LNCaP clone FGC (cell line): ENCODE results near the gene SEBOX.

Experiments
- DNase-seq: peaks from one replicate; pipeline ENCODE4 v3.0.0-alpha.2; 2011; ENCODE audit warnings: low read depth
- H3K4me3 ChIP-seq: 2 replicates; pipeline ENCODE4 v1.5.1; 2011; ENCODE audit warnings: mild to moderate bottlenecking, low read depth, low read length, control low read depth
- TF ChIP-seq, protein P1 (sequence below): IDR thresholded peaks from 2 replicates; pipeline ENCODE4 v1.5.1; 2012; ENCODE audit warnings: mild to moderate bottlenecking; ENCODE audit not compliant: control insufficient read depth, insufficient read depth; ENCODE audit errors: extremely low read depth

The SEBOX gene

DNA sequence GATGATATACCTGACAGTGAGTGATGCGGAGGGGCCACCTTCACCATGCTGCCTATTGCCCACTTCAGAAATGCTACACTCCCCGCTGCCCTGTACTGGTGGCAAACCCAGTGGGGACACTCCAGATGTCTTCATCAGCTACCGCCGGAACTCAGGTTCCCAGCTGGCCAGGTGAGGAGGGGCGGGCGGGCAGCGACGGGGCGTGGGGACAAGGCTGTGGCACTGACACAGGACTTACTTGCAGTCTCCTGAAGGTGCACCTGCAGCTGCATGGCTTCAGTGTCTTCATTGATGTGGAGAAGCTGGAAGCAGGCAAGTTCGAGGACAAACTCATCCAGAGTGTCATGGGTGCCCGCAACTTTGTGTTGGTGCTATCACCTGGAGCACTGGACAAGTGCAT, 23.1 kb upstream of the SEBOX start:
- H3K4me3 ChIP-seq = no peak overlapping the region
- TF ChIP-seq, protein P1, sequence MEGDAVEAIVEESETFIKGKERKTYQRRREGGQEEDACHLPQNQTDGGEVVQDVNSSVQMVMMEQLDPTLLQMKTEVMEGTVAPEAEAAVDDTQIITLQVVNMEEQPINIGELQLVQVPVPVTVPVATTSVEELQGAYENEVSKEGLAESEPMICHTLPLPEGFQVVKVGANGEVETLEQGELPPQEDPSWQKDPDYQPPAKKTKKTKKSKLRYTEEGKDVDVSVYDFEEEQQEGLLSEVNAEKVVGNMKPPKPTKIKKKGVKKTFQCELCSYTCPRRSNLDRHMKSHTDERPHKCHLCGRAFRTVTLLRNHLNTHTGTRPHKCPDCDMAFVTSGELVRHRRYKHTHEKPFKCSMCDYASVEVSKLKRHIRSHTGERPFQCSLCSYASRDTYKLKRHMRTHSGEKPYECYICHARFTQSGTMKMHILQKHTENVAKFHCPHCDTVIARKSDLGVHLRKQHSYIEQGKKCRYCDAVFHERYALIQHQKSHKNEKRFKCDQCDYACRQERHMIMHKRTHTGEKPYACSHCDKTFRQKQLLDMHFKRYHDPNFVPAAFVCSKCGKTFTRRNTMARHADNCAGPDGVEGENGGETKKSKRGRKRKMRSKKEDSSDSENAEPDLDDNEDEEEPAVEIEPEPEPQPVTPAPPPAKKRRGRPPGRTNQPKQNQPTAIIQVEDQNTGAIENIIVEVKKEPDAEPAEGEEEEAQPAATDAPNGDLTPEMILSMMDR = no peak
- DNase-seq = no peak

DNA sequence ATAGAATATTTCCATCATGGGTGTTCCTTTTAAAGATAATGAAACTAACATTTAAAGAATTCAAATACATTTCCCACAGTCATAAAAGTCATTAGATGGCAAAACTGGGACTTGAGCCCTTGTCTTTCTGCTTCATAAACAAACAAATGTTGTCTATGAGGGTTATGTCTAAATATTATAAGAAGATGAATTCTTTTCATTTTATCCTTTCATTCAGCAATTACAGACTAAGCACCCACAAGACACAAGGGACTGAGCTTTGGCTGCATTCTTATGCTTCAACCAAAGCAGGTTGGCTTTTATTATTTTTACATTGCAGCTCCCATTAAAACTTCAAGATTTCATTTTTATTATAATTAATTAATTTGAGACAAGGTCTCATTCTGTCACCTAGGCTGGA, 21.4 kb upstream of the SEBOX start:
- H3K4me3 ChIP-seq = no peak overlapping the region
- DNase-seq = no peak
- TF ChIP-seq, protein P1 = no peak

DNA sequence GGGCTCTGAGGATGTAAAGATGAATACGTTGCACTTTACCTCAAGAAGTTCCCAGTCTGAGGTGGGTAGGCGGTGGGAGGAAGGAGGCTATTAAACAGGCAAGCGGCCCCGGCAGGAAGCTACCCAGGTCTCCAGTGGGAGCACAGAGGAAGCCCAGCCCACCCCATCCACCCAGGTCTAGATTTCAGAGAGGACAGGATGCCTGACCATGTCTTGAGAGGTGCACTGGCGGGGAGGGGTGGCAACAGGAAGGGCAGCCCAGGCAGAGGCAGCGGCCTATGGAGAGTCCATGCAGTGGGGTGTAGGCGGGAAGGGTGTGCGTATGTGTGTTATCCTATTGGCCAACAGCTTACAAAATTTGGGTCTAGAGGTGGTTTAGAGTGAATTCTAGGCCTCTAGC, 20.4 kb upstream of the SEBOX start:
- TF ChIP-seq, protein P1 = no peak
- DNase-seq = no peak
- peak overlapping the region; percentile 68 for H3K4me3 ChIP-seq

DNA sequence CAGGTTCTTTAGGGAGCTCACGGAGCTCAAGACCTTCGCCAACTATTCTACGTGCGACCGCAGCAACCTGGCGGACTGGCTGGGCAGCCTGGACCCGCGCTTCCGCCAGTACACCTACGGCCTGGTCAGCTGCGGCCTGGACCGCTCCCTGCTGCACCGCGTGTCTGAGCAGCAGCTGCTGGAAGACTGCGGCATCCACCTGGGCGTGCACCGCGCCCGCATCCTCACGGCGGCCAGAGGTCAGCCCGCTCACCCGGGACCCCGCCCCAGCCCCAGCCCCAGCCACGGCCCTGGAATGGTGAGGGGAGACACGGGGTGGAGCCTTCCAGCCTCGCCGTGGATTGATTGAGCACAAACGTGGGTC, 20.0 kb upstream of the SEBOX start:
- H3K4me3 ChIP-seq = peak overlapping the region; percentile 68
- peak; percentile 37 for DNase-seq
- TF ChIP-seq, protein P1 = no peak

DNA sequence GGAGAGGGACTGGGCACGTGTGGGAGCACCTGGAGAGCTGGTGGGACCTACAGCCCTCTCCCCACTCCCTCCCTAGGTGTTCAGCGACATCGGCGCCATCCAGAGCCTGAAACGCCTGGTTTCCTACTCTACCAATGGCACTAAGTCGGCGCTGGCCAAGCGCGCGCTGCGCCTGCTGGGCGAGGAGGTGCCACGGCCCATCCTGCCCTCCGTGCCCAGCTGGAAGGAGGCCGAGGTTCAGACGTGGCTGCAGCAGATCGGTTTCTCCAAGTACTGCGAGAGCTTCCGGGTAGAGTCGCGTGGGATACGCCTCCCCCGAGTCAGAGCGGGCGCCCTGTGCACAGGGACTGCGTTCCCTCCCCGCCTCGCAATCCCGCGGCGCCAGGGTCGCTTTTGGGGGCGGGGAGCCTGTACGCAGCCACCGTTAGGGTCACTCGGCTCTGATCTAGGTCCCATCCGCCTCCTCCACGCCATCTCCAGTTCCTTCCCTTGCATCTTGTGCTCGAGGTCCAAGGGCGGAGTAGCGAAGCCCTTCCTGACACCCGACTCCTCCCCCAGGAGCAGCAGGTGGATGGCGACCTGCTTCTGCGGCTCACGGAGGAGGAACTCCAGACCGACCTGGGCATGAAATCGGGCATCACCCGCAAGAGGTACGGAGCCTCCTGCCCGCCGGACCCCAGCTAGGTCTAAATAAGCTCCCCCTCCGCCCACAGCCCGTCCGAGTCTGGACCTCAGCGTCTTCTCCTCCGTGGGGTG, 19.5 kb upstream of the SEBOX start:
- peak overlapping the region; percentile 68 for H3K4me3 ChIP-seq
- TF ChIP-seq, protein P1 = no peak
- peak; percentile 83 for DNase-seq

DNA sequence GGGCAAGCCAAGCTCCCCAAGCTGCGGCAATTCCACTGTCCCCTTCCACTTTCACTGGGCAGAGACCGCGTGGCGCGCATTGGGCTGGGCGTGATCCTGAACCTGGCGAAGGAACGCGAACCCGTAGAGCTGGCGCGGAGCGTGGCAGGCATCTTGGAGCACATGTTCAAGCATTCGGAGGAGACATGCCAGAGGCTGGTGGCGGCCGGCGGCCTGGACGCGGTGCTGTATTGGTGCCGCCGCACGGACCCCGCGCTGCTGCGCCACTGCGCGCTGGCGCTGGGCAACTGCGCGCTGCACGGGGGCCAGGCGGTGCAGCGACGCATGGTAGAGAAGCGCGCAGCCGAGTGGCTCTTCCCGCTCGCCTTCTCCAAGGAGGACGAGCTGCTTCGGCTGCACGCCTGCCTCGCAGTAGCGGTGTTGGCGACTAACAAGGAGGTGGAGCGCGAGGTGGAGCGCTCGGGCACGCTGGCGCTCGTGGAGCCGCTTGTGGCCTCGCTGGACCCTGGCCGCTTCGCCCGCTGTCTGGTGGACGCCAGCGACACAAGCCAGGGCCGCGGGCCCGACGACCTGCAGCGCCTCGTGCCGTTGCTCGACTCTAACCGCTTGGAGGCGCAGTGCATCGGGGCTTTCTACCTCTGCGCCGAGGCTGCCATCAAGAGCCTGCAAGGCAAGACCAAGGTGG, 16.3 kb upstream of the SEBOX start:
- TF ChIP-seq, protein P1 = no peak
- no peak for DNase-seq
- no peak overlapping the region for H3K4me3 ChIP-seq
